ELF-1 (cell line): ENCODE results near the gene ANKFN1.

Experiments
- DNase-seq: peaks from one replicate; pipeline ENCODE4 v3.0.0-alpha.2; 2016; ENCODE audit warnings: low read depth, low spot score

ANKFN1 gene

DNA sequence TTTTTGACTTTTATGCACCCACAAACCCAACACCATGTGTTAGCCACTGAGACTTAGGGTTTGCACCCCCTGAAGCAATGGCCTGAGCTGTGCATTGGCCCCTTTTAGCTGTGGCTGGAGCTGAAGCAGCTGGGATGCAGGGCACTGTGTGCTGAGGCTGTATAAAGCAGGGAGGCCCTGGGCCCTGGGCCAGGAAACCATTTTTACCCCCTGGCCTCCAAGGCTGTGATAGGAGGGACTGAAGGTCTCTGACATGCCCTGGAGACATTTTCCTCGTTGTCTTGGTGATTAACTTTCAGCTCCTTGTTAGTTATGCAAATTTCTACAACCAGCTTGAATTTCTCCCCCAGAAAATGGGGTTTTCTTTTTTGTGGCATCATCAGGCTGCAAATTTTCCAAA is 6.7 kb upstream of the ANKFN1 start:
- DNase-seq, result no peak

DNA sequence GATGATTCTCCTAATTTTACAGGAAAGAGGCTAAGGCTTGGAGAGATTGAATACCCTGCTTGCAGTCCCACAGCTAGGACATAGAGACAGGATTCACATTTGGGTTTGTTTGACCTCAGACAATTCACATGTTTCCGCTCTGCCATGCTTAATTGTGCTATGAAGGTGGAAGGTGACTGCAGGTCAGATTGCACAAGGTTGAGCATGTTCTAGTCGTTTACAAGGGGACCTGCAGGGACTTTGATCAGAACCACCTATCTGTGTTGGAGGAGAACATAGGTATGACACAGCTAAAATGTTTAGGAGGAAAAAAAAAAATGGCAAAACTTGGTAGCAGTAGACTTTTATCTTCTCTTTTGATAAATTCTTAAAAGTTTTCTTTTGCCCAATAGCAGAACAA is 4.9 kb upstream of the ANKFN1 start:
- no peak for DNase-seq

- DNase-seq, result no peak
These were observed 3.8 kb upstream of the ANKFN1 start for GRCh38 chr17:56149266-56150036.

DNA sequence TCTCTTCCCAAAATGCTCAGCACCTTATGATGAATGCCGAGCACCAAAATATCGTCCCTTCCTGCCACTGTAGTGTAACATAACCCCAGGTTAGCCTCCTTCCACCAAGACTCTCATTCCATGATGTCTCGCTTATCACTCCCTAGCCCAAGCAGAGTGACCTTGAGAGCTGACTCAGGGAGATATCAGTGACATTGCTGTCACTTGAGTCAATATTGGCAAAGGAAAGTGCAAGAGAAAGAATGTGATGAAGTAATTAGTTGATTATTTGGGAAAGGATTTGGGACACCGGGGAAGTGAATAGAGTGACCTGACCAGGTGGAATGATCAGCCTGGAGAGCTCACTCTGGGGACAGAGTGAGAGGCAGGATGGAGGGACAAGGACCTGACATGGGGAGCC is 2.6 kb upstream of the ANKFN1 start:
- no peak for DNase-seq

DNA sequence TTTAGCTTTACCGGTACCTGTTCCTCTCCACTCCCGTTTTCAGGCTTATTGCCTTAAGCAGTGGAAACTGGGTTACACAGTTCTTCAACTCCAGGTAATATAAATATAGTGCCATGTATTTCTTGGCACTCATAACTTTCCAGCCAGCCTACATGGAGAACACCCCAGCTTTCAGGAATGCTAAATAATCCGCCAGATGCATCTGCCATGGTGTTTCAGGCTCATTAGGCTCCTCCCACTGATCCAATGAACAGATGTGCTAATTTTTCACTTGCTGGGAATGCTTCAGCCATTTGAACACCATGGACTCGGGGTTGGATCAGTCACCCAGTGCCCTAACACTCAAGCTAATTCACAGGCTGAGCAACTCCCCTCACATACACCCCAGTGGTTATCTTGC is 4.6 kb downstream of the ANKFN1 start:
- DNase-seq, result no peak

DNA sequence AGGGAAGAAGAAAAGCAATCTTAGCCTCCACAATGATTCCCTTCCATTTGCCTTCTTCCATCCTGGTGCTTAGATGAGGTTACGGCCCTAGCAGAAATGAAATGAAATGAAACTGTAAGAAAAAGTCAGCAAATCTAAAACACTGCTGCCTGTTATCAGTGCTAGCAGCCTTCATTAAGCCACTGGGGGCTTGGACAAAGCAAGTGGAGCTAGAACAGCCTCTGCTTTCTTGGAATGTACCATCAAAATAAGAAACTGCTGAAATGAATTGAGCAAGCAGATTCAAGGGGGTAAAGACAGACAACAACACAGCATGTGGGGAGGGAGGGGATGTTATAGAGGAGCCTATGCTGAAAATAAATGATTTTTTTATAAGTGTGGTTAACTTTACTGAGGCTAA is 5.1 kb downstream of the ANKFN1 start:
- no peak for DNase-seq

DNA sequence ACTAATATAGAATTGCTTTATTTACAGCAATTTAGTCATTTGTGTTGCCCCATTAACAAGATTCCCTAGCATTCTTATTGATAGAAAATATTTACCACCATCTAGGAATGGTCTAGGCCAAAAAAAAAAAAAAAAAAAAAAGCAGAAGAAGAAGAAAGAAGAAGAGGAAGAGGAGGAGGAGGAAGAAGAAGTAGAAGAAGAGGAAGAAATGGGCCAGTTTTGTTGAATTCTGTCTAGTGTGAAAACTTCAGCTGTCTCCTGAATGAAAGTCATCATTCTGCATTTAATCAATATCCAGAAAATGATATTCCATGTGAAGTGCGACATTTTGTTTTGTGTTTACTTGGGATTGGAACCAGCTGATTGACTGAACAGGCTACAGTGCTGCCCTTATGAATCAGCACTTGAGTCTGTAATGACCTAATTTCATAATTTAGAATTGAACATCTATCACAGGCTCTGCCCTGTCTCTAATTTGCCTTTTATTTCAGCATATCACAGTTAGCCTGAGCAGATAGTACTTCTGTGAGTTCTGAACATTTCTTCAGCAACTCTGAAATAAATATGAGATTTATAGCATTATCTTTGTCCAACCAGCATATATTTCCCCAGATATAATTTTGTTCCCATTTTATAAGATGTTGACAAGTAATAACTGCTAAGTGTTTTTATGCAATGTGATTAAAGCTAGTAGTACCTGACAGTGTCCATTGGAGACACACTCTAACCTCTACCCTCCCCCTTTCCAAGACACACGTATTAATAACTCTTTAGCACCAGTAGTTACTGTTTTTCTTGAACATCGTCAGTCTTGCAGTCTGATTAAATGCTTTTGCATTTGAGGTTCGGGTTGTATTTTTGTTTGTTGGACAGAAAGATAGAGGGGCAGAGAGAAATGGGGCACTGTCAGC is 5.9 kb downstream of the ANKFN1 start:
- no peak for DNase-seq

DNA sequence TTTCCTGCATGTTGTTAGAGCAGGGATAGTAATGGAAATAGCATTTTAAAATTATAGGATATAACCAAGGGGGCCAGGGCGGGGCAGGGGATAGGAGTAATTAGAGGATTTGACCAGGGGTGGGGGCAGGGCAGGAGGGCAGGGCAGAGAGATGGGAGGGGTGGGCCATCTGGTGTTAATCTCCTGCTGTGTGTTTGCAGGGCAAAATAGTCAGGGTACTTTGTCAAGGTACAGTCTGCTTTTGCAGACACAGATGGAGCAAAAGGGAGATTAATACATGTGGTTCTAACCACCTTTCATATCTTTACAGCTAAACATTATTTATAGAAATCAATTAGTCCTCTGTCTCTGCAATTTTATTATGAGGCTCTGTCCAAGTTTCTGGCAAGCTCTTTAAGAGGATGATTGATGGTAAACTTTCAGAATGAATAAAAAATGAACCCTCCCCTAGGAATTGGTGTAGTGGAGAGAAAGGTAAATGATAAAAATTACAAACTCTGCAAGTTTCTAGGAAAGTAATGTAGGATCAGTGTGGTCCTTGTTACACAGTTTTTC is 6.6 kb downstream of the ANKFN1 start:
- DNase-seq, result no peak

DNA sequence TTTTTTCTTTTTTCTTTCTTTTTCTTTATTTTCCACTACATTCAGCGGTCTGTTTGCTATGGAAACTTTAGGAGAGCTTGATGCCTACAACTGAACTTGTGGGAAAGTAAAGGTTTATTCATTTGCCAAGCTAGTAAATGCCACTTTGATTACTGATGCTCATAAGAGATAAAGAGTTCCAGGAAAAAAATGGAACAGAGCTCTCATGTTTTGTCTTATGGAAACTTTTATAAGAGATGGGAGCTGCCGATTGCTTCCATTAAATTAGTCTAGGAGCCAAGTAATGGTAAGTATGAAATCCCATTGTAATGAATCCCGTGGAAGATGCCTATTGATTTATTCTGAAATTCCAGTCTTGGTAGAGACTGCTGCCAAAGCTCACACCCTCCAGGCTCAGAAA is 7.1 kb downstream of the ANKFN1 start:
- DNase-seq, result no peak

DNA sequence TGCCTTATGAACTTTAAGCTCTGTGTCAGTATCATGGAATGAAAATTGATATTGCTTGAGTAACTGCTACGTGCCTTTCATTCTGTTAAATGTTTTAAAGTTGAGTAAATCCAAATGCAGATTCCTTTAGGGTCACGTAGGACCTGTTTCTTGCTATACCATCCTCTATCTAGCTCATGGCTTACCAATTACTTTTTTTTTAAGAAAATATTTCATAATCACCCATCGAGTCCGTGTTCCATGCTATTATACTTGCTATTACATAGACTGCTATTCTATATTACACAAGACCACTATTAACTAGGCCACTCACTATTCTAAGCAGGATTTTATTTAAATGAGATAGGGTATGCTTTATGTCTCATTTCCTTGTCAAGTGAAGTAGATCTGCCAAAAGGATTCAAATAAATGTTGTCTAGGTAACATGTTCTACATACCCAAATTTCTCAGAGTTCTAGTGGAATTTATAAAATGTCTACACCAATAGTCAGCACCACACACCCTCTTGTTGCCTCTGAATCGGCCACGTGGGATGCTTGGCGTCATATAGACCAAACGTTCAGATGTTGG is 11.9 kb downstream of the ANKFN1 start:
- no peak for DNase-seq

DNA sequence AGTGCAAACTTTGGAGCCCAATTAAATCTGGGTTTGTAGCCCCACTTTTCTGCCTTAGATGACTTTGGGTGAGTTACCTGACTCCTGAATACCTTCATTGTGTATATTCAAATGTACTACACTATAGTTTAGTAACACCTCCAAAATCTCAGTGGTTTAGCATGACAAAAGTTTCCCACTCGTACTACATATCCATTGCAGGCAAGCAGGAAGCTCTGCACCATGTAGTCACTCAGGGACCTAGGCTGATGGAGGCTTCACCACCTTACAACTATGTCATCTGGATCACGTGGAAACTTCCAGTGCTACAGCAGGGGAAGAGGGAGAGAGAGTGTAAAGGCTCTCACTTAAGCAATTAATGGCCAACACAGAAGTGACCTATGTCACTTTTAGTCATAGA is 14.2 kb downstream of the ANKFN1 start:
- DNase-seq, result no peak

GRCh38 chr17:56169621-56170020 is 16.3 kb downstream of the ANKFN1 start:
- no peak for DNase-seq

- peak; percentile 33 for DNase-seq
These were observed 18.1 kb downstream of the ANKFN1 start for GRCh38 chr17:56171186-56171959.

DNA sequence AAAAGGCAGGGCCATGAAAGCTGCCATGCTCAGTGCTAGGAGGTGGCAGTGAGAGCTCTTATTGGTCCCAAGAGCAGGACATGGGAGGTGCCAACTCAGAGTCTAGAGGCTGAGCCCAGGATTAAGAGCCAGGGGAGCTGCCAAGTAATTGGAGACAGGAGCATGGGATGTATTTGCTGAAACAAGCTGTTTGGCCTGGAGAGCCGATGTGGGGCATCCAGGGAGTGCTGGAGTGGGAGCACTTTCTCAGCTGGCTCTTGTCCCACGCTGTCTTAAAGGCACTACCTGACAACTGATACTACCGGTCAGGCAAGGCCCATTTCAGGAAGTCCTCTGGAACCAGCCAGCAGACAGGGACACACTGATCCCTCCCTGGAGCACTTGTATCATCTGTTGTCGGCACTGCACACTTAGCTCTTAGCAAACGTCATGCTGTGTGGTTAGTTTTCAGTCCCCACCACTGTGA is 19.3 kb downstream of the ANKFN1 start:
- peak; percentile 37 for DNase-seq

DNA sequence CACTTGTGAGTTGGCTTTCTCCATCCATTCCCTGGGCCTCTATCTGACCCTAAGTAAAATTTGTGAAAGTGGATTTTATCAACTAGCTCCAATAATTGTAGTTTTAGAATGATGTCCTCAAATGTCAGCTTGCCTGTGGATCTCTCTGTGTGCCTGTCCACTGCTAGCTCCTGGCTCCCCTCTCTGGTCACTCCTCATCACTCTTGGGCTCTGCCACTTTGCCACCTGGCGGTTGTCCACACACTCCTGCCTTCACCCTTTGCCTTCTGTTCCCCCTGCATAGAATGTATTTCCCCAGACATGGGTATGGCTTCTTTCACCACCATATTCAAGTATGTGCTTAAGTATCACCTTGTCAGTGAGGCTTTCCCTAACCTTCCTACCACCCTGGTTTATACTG is 19.8 kb downstream of the ANKFN1 start:
- no peak for DNase-seq

GRCh38 chr17:56173958-56174835 is 20.9 kb downstream of the ANKFN1 start:
- DNase-seq, result peak; percentile 63

DNA sequence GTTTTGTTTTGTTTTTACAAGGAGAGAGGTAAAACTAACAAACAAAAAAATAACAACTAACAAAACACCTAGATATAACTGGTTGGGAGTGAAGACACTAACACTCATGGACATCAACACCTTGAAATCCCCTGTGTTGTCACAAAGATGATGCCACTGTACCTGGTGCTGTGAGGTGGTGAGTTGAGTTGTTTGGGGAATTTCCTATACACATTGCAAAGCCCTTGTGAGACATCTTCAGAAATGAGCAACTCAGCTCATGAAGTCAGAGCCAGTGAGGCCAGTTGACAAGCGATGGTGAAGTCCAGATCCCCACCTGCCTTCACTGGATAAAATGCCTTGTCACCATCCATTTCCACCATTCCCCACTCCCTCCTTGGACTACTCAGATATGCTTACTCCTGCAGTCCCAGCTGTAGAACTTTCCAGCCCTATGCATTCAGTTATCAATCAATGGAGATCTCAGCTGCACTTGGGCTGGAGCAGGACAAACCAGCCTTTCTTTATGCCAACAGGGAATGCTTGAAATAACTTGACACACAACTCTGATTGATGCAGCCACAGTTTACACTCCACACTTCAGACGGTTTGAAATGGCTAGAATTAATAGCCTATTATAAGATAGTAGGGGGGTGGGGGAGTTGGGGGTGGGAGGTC is 22.2 kb downstream of the ANKFN1 start:
- DNase-seq, result no peak

DNA sequence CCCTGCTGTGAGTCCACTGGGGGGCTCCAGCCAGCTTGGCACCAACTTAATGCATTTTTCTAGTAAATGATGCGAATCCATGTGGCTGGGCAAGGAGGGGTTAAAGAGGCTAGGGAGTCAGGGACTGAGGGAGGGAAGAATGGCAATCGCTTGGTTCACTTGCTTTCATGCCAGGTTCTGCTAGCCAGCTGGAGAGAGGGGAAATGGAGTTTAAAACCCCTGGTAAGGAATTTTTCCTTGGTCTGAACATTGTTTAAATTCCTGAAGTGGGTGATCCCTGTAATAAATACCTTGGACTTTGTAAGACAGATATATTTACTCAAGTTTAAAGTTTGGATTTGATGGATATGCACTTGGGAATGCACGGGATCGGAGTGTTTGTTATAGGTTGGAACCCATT is 22.8 kb downstream of the ANKFN1 start:
- DNase-seq, result peak; percentile 2

DNA sequence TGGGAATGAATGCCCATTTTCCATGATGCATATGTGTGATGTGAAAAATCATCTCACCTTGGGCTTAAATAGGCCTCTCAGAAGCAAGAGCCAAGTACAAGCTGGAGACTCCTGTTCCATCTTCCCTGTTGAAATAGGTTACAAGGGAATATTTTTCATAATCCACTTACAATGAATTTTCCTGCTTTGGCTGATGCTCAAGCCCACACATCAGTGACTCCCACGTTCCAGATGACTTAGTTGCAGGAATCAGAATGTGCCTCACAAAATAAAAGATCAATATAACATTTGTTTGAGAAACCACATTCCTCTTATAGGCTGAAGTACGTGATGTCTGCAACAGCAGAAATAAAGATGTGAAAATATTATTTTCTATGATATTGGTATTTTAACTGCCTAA is 24.1 kb downstream of the ANKFN1 start:
- no peak for DNase-seq

DNA sequence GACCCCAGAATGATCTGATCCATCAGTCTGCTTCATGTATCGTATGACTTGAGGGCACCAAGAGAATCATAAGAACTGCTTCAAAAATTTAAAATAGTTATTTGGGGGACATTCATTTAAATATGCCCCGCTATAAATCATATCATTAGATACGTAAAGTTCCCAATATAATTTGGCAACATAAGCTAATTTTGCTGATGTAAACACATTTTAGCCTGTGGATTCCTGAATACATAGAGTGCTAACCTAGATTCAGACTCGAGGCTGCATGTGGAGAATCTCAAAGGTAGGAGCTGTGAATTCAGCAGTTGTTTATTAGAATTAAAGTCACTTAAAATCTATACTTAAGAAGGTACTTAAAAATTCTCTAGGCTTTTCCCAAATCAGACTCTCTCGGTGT is 24.9 kb downstream of the ANKFN1 start:
- DNase-seq, result no peak
